Uterus (tissue), 2 donors: ENCODE data around the gene PCDHA7.

ENCODE experiments used
- CTCF ChIP-seq, 4 experiments: fragments of 200-600 bp in 2 of 4; fragments of 450-650 bp in 2 of 4; sonication (generic) in 2 of 4; IDR thresholded peaks; one replicate each; pipeline ENCODE4 v1.5.1; 2016 to 2019; ENCODE audit warnings: antibody characterized with exemption in 4 of 4, mild to moderate bottlenecking in 2 of 4, moderate library complexity in 1 of 4
- POLR2A ChIP-seq, 2 donors: fragments of 450-650 bp; IDR thresholded peaks; one replicate each; pipeline ENCODE4 v1.6.1; 2016; ENCODE audit warnings: antibody characterized with exemption in 2 of 2, mild to moderate bottlenecking in 1 of 2, moderate library complexity in 1 of 2

DNA sequence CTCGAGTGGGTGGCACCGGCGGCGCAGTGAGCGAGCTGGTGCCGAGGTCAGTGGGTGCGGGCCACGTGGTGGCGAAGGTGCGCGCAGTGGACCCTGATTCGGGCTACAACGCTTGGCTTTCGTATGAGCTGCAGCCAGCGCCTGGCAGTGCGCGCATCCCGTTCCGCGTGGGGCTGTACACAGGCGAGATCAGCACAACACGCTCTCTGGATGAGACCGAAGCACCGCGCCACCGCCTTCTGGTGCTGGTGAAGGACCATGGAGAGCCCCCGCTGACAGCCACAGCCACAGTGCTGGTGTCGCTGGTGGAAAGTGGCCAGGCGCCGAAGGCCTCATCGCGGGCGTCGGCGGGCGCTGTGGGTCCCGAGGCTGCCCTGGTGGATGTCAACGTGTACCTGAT lies 10.6 kb upstream of the PCDHA7 start:
- no peak for TF ChIP-seq CTCF (IDR thresholded peaks at IDR 0.05)
- TF ChIP-seq POLR2A (IDR thresholded peaks at IDR 0.05): no peak
